SK-MEL-5 (cell line): ENCODE data around the gene SNX9. TPM values are rescaled to one million over a fixed set of nuclear protein-coding genes. Genes with fewer than 3 reads are reported as not detected.
"Not testable (repeated sequence)": the region's sequence is repeated elsewhere in the genome, so short reads cannot be mapped to it uniquely, and the experiment has no call there.

Experiments used
- DNase-seq: peaks from one replicate; pipeline ENCODE4 v3.0.0-alpha.2; 2016; ENCODE audit warnings: low read depth, low spot score
- in situ Hi-C: cut with HindIII; loops from 2 replicates; pipeline ENCODE4 v1.10.0; 2016; ENCODE audit warnings: low sequenced_read_pairs, high pct_unique_total_duplicates, low pct_unique_long_range_greater_than_20kb
- total RNA-seq: library from RNA; depleted of rRNA; stranded (reverse); fragments of >200 nt; shearing (Covaris generic); gene quantifications from 2 replicates; pipeline ENCODE4 v1.2.3, GENCODE V29; 2014

Gene SNX9
- total RNA-seq, 1 experiment from 2014 or later = 138 TPM

- in situ Hi-C loops = no loop called here
- no peak for DNase-seq
Measured at GRCh38 chr6:157822245-157823000, 623 bp upstream of the SNX9 start.

GRCh38 chr6:157823528-157824370, 703 bp downstream of the SNX9 start:
- in situ Hi-C loops = no loop called here
- peak; percentile 49 for DNase-seq

GRCh38 chr6:157825243-157825904, 2.3 kb downstream of the SNX9 start:
- in situ Hi-C loops = no loop called here
- peak; percentile 54 for DNase-seq

- DNase-seq = no peak
- in situ Hi-C loops = no loop called here
Measured at GRCh38 chr6:157830354-157831017, 7.4 kb downstream of the SNX9 start.

GRCh38 chr6:157831018-157831369, 7.9 kb downstream of the SNX9 start:
- DNase-seq = no peak
- in situ Hi-C loops = no loop called here

GRCh38 chr6:157831424-157832249, 8.6 kb downstream of the SNX9 start:
- in situ Hi-C loops = no loop called here
- no peak for DNase-seq

GRCh38 chr6:157832250-157832967, 9.4 kb downstream of the SNX9 start:
- in situ Hi-C loops = no loop called here
- no peak for DNase-seq

- in situ Hi-C loops = no loop called here
- no peak for DNase-seq
Measured at GRCh38 chr6:157834549-157834948, 11.5 kb downstream of the SNX9 start.

- in situ Hi-C loops = no loop called here
- DNase-seq = no peak
Measured at GRCh38 chr6:157838718-157839430, 15.8 kb downstream of the SNX9 start.

- in situ Hi-C loops = no loop called here
- no peak for DNase-seq
Measured at GRCh38 chr6:157839606-157840005, 16.6 kb downstream of the SNX9 start.

- in situ Hi-C loops = no loop called here
- no peak for DNase-seq
Measured at GRCh38 chr6:157840261-157840660, 17.2 kb downstream of the SNX9 start.

GRCh38 chr6:157840776-157841175, 17.7 kb downstream of the SNX9 start:
- in situ Hi-C loops = no loop called here
- DNase-seq = no peak

GRCh38 chr6:157841211-157841840, 18.3 kb downstream of the SNX9 start:
- no peak for DNase-seq
- in situ Hi-C loops = no loop called here

GRCh38 chr6:157842212-157842611, 19.2 kb downstream of the SNX9 start:
- in situ Hi-C loops = no loop called here
- no peak for DNase-seq

GRCh38 chr6:157844196-157844595, 21.1 kb downstream of the SNX9 start:
- DNase-seq, in situ Hi-C loops: not testable (repeated sequence)
